ENCODE data around the gene PTPRZ1. TPM values are rescaled to one million over a fixed set of nuclear protein-coding genes. Genes with fewer than 3 reads are reported as not detected.

PTPRZ1 gene
- total and polyA plus RNA-seq, 4 donors, result 138 to 736 (median 374) TPM

DNA sequence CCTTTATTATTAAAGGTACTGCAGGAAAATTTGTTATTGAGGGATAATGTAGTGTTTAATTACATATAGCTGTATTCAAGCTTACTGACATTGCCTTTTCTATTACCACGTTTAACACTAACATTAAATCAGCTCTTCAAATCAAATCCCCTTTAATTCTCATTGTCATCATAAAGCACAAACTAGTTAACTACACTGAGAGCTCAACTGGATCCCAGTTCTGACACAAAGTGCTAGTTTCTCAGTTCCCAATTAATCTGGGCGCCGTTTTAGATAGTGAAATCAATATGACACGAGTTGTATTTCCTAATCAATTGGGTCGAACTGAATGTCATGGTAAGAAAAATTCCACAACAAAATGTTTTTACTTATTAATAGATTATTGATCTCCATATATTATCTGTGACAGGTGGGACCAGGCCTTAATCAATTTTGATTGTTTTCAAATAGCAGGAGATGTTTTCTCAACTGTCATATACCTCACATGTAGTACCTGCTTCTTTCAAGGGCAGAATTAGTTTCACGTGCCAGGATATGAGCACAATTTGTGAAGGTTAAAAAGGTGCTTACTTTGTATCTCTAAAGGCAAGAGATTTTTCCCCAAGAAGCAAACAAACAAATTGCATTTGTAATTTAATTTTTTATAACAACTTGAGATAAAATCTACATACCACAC, 200.1 kb downstream of the PTPRZ1 start:
- Histone ChIP-seq H3K27me3 (ENCODE audit: control insufficient read depth, insufficient read depth, low read length) (no peaks in the 10 kb centered on the region), H3K27ac (ENCODE audit: low read depth, low read length) (no peak overlapping the region), H3K4me3 (ENCODE audit: low read depth, low read length) (no peak overlapping the region), H3K4me1 (ENCODE audit: control insufficient read depth, insufficient read depth, low read length) (no peaks in the 10 kb centered on the region), H3K9me3 (ENCODE audit: control insufficient read depth, insufficient read depth, low read length) (no peaks in the 10 kb centered on the region), H3K36me3 (ENCODE audit: control insufficient read depth, insufficient read depth, low read length) (no peaks in the 10 kb centered on the region)
- DNase-seq (ENCODE audit: low read depth in 4 of 6, low spot score in 6 of 6), result no peak
- WGBS (ENCODE audit: insufficient coverage), result 60% methylated on average over 1 of the region's 6 CpGs

DNA sequence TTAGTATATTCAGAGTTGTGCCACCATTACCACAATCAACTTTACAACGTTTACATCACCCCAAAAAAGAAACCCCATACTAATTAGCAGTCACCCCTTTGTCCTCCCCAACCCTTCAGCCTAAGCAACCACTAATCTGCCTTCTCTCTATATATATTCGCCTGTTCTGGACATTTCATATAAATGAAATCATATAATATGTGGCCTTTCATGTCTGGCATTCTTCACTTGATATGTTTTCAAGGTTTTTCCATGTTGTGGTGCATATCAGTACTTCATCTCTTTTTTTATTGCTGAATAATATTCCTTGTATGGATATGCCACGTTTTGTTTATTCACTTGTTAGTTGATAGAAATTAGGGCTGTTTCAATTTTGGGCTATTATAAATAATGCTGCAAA, 200.7 kb downstream of the PTPRZ1 start:
- no peak for DNase-seq (ENCODE audit: low read depth in 4 of 6, low spot score in 6 of 6)
- Histone ChIP-seq H3K36me3 (ENCODE audit: control insufficient read depth, insufficient read depth, low read length) (no peaks in the 10 kb centered on the region), H3K4me1 (ENCODE audit: control insufficient read depth, insufficient read depth, low read length) (no peaks in the 10 kb centered on the region), H3K9me3 (ENCODE audit: control insufficient read depth, insufficient read depth, low read length) (no peaks in the 10 kb centered on the region), H3K4me3 (ENCODE audit: low read depth, low read length) (no peak overlapping the region), H3K27ac (ENCODE audit: low read depth, low read length) (no peak overlapping the region), H3K27me3 (ENCODE audit: control insufficient read depth, insufficient read depth, low read length) (no peaks in the 10 kb centered on the region)
- WGBS (ENCODE audit: insufficient coverage), result no CpG with 5 or more reads among the region's 3 CpGs

DNA sequence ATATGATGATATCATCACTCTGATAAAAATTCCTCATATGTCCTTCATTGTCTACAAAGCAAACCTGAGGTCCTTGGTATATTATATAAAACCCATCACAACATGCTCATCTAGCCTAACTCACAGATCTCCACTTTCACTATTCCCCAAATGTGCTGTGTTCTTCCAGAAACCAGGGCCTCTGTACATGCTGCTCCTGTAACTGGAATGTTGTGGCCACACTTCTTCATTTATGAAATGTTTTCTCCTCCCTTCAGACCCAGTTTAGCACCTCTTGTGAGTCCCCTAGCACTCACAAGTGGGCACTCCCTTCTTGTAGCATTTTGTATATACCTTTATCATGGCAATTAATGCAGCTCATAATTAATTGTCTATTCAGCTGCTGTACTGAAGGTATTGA, 209.2 kb downstream of the PTPRZ1 start:
- Histone ChIP-seq H3K36me3 (ENCODE audit: control insufficient read depth, insufficient read depth, low read length) (no peaks in the 10 kb centered on the region), H3K9me3 (ENCODE audit: control insufficient read depth, insufficient read depth, low read length) (no peaks in the 10 kb centered on the region), H3K27me3 (ENCODE audit: control insufficient read depth, insufficient read depth, low read length) (no peaks in the 10 kb centered on the region), H3K4me1 (ENCODE audit: control insufficient read depth, insufficient read depth, low read length) (no peaks in the 10 kb centered on the region), H3K27ac (ENCODE audit: low read depth, low read length) (no peak overlapping the region), H3K4me3 (ENCODE audit: low read depth, low read length) (no peak overlapping the region)
- no peak for DNase-seq (ENCODE audit: low read depth in 4 of 6, low spot score in 6 of 6)

DNA sequence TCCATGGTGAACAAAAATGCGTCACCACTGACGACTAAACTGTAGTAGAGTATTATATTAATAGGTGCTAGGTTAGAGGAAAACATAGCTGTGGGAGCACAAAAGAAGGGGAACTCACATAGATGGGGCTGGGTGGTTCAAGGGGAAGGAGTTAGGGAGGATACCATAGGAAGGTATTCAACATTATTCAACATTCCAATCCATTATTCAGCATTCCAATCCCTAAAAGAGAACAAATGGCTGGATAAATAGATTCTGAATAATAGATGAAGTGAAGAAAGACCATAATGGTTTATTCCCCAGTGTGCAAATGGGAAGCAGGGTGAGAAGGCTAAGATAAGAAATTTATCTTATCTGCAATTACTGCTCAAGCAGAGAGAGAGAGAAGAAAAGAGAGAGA, 209.7 kb downstream of the PTPRZ1 start:
- H3K27me3 ChIP-seq (ENCODE audit: control insufficient read depth, insufficient read depth, low read length), result no peaks in the 10 kb centered on the region
- DNase-seq (ENCODE audit: low read depth in 4 of 6, low spot score in 6 of 6), result no peak
- no peaks in the 10 kb centered on the region for H3K4me1 ChIP-seq (ENCODE audit: control insufficient read depth, insufficient read depth, low read length)
- H3K9me3 ChIP-seq (ENCODE audit: control insufficient read depth, insufficient read depth, low read length), result no peaks in the 10 kb centered on the region
- H3K36me3 ChIP-seq (ENCODE audit: control insufficient read depth, insufficient read depth, low read length), result no peaks in the 10 kb centered on the region
- WGBS (ENCODE audit: insufficient coverage), result 80% methylated on average over 1 of the region's 2 CpGs
- no peak overlapping the region for H3K27ac ChIP-seq (ENCODE audit: low read depth, low read length)
- no peak overlapping the region for H3K4me3 ChIP-seq (ENCODE audit: low read depth, low read length)

DNA sequence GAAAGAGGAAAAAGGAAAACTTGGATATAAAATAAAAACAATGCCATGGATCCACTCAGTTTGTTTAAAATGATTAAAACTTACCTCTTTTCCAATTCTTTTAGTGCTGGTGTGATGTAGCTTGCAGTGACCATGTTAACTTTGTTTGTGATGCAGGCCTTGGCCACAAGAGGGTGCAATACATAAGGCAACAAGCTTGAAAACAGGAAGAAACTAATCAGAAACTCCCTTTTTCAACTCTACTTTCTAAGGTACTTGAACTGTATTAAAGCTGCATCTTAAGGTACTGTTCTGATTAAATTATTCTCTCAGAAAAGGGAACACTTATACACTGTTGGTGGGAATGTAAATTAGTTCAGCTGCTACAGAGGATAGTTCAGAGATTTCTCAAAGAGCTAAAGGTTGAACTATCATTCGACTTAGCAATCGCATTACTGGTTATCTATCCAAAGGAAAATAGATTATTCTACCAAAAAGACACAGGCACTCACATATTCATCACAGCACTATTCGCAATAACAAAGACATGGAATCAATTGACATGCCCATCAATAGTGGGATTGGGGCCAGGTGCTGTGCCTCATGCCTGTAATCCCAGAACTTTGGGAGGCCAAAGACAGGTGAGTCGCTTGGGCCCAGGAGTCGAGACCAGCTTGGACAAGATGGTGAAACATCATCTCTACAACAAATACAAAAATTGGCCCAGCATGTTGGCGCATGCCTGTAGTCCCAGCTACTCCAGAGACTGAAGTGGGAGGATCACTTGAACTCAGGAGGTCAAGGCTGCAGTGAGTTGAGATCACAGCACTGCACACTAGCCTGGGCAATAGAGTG, 220.2 kb downstream of the PTPRZ1 start:
- H3K27ac ChIP-seq (ENCODE audit: low read depth, low read length), result no peak overlapping the region
- H3K9me3 ChIP-seq (ENCODE audit: control insufficient read depth, insufficient read depth, low read length), result no peaks in the 10 kb centered on the region
- H3K36me3 ChIP-seq (ENCODE audit: control insufficient read depth, insufficient read depth, low read length), result no peaks in the 10 kb centered on the region
- H3K4me3 ChIP-seq (ENCODE audit: low read depth, low read length), result no peak overlapping the region
- peak; percentile 15 to 88 (median 50) for DNase-seq (ENCODE audit: low read depth in 4 of 6, low spot score in 6 of 6)
- H3K4me1 ChIP-seq (ENCODE audit: control insufficient read depth, insufficient read depth, low read length), result no peaks in the 10 kb centered on the region
- no peaks in the 10 kb centered on the region for H3K27me3 ChIP-seq (ENCODE audit: control insufficient read depth, insufficient read depth, low read length)
- WGBS (ENCODE audit: insufficient coverage), result 96% methylated on average over 4 of the region's 6 CpGs

DNA sequence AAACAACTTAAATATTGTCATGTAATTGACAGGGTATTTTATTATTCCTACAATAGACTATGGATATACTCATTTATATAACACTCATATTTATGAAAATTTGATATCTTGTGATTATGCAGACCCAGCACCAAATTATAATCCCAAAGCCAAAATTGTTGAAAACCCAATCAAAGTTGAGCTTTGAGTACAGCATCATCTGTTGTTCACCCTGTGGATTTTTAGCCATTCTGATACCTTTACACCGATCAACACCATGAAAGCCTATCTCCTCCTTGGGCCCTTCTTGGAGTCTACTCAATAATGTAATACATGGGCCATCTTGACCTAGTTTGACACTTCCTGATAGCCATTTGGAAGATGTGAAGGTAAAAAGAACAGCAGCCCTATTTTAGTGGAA, 221.6 kb downstream of the PTPRZ1 start:
- WGBS (ENCODE audit: insufficient coverage), result no CpG with 5 or more reads among the region's 1 CpG
- Histone ChIP-seq H3K27ac (ENCODE audit: low read depth, low read length) (no peak overlapping the region), H3K4me1 (ENCODE audit: control insufficient read depth, insufficient read depth, low read length) (no peaks in the 10 kb centered on the region), H3K27me3 (ENCODE audit: control insufficient read depth, insufficient read depth, low read length) (no peaks in the 10 kb centered on the region), H3K9me3 (ENCODE audit: control insufficient read depth, insufficient read depth, low read length) (no peaks in the 10 kb centered on the region), H3K36me3 (ENCODE audit: control insufficient read depth, insufficient read depth, low read length) (no peaks in the 10 kb centered on the region), H3K4me3 (ENCODE audit: low read depth, low read length) (no peak overlapping the region)
- no peak for DNase-seq (ENCODE audit: low read depth in 4 of 6, low spot score in 6 of 6)

DNA sequence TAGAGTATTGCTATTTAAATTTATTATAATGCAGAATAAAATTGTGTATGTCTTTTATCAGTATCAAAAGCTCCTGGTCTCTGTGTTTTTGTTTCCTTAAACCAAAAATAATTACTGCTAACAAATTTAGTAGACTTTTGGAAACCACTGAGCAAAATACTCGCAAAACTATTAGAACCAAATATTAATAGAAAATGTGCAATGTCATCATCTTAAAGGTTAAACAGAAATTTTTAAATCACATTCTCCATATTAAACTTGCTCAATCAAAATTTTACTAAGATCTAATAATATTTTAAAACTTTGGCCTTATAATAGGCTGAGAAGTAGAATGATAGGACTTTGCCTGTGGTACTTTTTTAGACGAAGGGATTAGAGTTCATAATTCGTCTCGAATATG, 222.7 kb downstream of the PTPRZ1 start:
- no CpG with 5 or more reads among the region's 4 CpGs for WGBS (ENCODE audit: insufficient coverage)

DNA sequence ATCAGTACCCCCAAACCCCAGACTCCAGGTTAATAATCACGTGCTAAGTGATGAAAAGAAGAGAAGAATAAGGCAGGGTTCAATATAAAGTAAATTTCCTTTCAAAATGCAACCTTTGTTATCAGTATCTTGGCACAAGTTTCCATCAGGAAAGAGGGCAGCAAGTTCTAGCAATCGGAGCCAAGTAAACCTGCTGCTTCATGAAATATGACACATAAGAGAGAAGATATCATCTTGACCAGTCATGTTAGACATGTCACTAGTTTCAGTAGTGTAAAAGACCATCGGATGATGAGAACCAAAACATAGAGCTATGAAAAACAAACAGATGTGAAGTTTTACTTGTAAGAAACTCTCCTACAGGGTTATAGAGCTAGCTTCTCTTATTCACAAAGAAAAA, 227.1 kb downstream of the PTPRZ1 start:
- no peaks in the 10 kb centered on the region for H3K4me1 ChIP-seq (ENCODE audit: control insufficient read depth, insufficient read depth, low read length)
- H3K36me3 ChIP-seq (ENCODE audit: control insufficient read depth, insufficient read depth, low read length), result peaks cover 4% of the 10 kb centered on the region
- H3K9me3 ChIP-seq (ENCODE audit: control insufficient read depth, insufficient read depth, low read length), result peaks cover 3% of the 10 kb centered on the region
- no peaks in the 10 kb centered on the region for H3K27me3 ChIP-seq (ENCODE audit: control insufficient read depth, insufficient read depth, low read length)
- no peak overlapping the region for H3K4me3 ChIP-seq (ENCODE audit: low read depth, low read length)
- DNase-seq (ENCODE audit: low read depth in 4 of 6, low spot score in 6 of 6), result no peak
- no CpG with 5 or more reads among the region's 3 CpGs for WGBS (ENCODE audit: insufficient coverage)
- H3K27ac ChIP-seq (ENCODE audit: low read depth, low read length), result no peak overlapping the region

More for the DNA sequence above, 222.7 kb downstream of the PTPRZ1 start:
- no peak overlapping the region for H3K4me3 ChIP-seq (ENCODE audit: low read depth, low read length)
- no peaks in the 10 kb centered on the region for H3K9me3 ChIP-seq (ENCODE audit: control insufficient read depth, insufficient read depth, low read length)
- no peak for DNase-seq (ENCODE audit: low read depth in 4 of 6, low spot score in 6 of 6)
- H3K4me1 ChIP-seq (ENCODE audit: control insufficient read depth, insufficient read depth, low read length), result no peaks in the 10 kb centered on the region
- H3K27me3 ChIP-seq (ENCODE audit: control insufficient read depth, insufficient read depth, low read length), result no peaks in the 10 kb centered on the region
- H3K27ac ChIP-seq (ENCODE audit: low read depth, low read length), result no peak overlapping the region
- no peaks in the 10 kb centered on the region for H3K36me3 ChIP-seq (ENCODE audit: control insufficient read depth, insufficient read depth, low read length)

DNA sequence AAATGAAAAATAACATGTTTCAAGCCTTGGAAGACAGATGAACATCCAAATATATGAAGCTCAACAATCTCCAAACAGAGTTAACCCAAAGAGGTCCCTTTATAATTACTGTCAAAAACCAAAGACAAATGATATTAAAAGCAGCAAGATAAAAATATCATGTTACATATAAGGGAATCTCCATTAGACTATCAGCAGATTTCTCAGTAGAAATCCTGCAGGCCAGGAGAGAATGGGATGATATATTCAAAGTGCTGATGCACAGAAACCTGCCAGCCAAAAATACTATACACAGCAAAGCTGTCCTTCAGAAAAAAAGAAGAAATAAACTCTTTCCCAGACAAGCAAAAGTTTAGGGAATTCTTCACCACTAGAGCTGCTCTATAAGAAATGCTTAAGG, 230.1 kb downstream of the PTPRZ1 start:
- peaks cover 11% of the 10 kb centered on the region for H3K9me3 ChIP-seq (ENCODE audit: control insufficient read depth, insufficient read depth, low read length)
- H3K4me3 ChIP-seq (ENCODE audit: low read depth, low read length), result no peak overlapping the region
- H3K36me3 ChIP-seq (ENCODE audit: control insufficient read depth, insufficient read depth, low read length), result peaks cover 4% of the 10 kb centered on the region
- DNase-seq (ENCODE audit: low read depth in 4 of 6, low spot score in 6 of 6), result no peak
- H3K27me3 ChIP-seq (ENCODE audit: control insufficient read depth, insufficient read depth, low read length), result no peaks in the 10 kb centered on the region
- no peak overlapping the region for H3K27ac ChIP-seq (ENCODE audit: low read depth, low read length)
- H3K4me1 ChIP-seq (ENCODE audit: control insufficient read depth, insufficient read depth, low read length), result no peaks in the 10 kb centered on the region

All from spinal cord (tissue), 10 donors.